Stimulated activated CD8-positive, alpha-beta memory T cell treated with anti-CD3 and anti-CD28 coated beads, Interleukin-7, amount 100 ng/mL, for 48 hours (primary cell): ENCODE results near the gene JARID2.

Experiments used
- DNase-seq, 2 donors: peaks; one replicate each; pipeline ENCODE4 v3.0.0-alpha.2; 2020; ENCODE audit warnings: low read depth in 1 of 2; ENCODE audit errors: extremely low read depth in 1 of 2

Gene JARID2

GRCh38 chr6:15479761-15480160 is 233.9 kb downstream of the JARID2 start:
- DNase-seq, result no peak

GRCh38 chr6:15480525-15480924 is 234.7 kb downstream of the JARID2 start:
- no peak for DNase-seq

GRCh38 chr6:15481390-15482291 is 235.8 kb downstream of the JARID2 start:
- peak in 1 of 2 donors; percentile 9 for DNase-seq

- DNase-seq, result no peak
These were observed 237.2 kb downstream of the JARID2 start for GRCh38 chr6:15483060-15483459.

GRCh38 chr6:15484140-15484539 is 238.3 kb downstream of the JARID2 start:
- DNase-seq, result no peak

- DNase-seq, result no peak
These were observed 239.0 kb downstream of the JARID2 start for GRCh38 chr6:15484821-15485220.

- DNase-seq, result no peak
These were observed 240.1 kb downstream of the JARID2 start for GRCh38 chr6:15485936-15486335.

GRCh38 chr6:15487262-15487661 is 241.4 kb downstream of the JARID2 start:
- no peak for DNase-seq

- no peak for DNase-seq
These were observed 243.5 kb downstream of the JARID2 start for GRCh38 chr6:15489261-15489962.

GRCh38 chr6:15490242-15491100 is 244.6 kb downstream of the JARID2 start:
- no peak for DNase-seq

GRCh38 chr6:15491255-15491985 is 245.6 kb downstream of the JARID2 start:
- peak; percentile 21 to 55 for DNase-seq

- DNase-seq, result no peak
These were observed 246.1 kb downstream of the JARID2 start for GRCh38 chr6:15491986-15492269.

- no peak for DNase-seq
These were observed 247.7 kb downstream of the JARID2 start for GRCh38 chr6:15493437-15494168.

- no peak for DNase-seq
These were observed 249.6 kb downstream of the JARID2 start for GRCh38 chr6:15495375-15495901.

GRCh38 chr6:15496345-15497131 is 250.7 kb downstream of the JARID2 start:
- no peak for DNase-seq

GRCh38 chr6:15498640-15499039 is 252.8 kb downstream of the JARID2 start:
- no peak for DNase-seq

- no peak for DNase-seq
These were observed 253.3 kb downstream of the JARID2 start for GRCh38 chr6:15499125-15499524.

- no peak for DNase-seq
These were observed 253.7 kb downstream of the JARID2 start for GRCh38 chr6:15499591-15499990.
